GM12865 (cell line): Measurements from ENCODE around the gene MYH15.

ENCODE experiments used
- DNase-seq: peaks from one replicate; pipeline ENCODE4 v3.0.0; 2010; ENCODE audit warnings: low read depth
- H3K4me3 ChIP-seq: 2 replicates; pipeline ENCODE4 v1.5.1; 2011; ENCODE audit warnings: mild to moderate bottlenecking, low read depth, low read length, control low read depth
- CTCF ChIP-seq: IDR thresholded peaks from 2 replicates; pipeline ENCODE4 v1.5.1; 2011; ENCODE audit warnings: low read length, control low read depth, low read depth, inconsistent platforms; ENCODE audit not compliant: insufficient read depth; ENCODE audit errors: missing control alignments

The MYH15 gene

GRCh38 chr3:108433928-108434327 lies 76.5 kb downstream of the MYH15 start:
- H3K4me3 ChIP-seq, result no peak overlapping the region
- no peak for TF ChIP-seq CTCF
- no peak for DNase-seq

- H3K4me3 ChIP-seq, result no peak overlapping the region
- DNase-seq, result no peak
- TF ChIP-seq CTCF, result no peak
These were observed 78.0 kb downstream of the MYH15 start for GRCh38 chr3:108432431-108432830.

- no peak for DNase-seq
- H3K4me3 ChIP-seq, result no peak overlapping the region
- no peak for TF ChIP-seq CTCF
These were observed 79.9 kb downstream of the MYH15 start for GRCh38 chr3:108430540-108430939.

- no peak for TF ChIP-seq CTCF
- H3K4me3 ChIP-seq, result no peak overlapping the region
- DNase-seq, result no peak
These were observed 81.8 kb downstream of the MYH15 start for GRCh38 chr3:108428586-108428985.

GRCh38 chr3:108420926-108421325 lies 89.5 kb downstream of the MYH15 start:
- no peak overlapping the region for H3K4me3 ChIP-seq
- TF ChIP-seq CTCF, result no peak
- DNase-seq, result no peak

GRCh38 chr3:108416111-108416869 lies 94.1 kb downstream of the MYH15 start:
- no peak for DNase-seq
- H3K4me3 ChIP-seq, result no peak overlapping the region
- TF ChIP-seq CTCF, result no peak

- no peak overlapping the region for H3K4me3 ChIP-seq
- TF ChIP-seq CTCF, result no peak
- no peak for DNase-seq
These were observed 94.7 kb downstream of the MYH15 start for GRCh38 chr3:108415661-108416060.
